ENCODE data around the gene NSF. TPM values are rescaled to one million over a fixed set of nuclear protein-coding genes. Genes with fewer than 3 reads are reported as not detected.

NSF gene
- total and polyA plus RNA-seq, 2 experiments from 2014 or later: 18.6 to 29.0 TPM

DNA sequence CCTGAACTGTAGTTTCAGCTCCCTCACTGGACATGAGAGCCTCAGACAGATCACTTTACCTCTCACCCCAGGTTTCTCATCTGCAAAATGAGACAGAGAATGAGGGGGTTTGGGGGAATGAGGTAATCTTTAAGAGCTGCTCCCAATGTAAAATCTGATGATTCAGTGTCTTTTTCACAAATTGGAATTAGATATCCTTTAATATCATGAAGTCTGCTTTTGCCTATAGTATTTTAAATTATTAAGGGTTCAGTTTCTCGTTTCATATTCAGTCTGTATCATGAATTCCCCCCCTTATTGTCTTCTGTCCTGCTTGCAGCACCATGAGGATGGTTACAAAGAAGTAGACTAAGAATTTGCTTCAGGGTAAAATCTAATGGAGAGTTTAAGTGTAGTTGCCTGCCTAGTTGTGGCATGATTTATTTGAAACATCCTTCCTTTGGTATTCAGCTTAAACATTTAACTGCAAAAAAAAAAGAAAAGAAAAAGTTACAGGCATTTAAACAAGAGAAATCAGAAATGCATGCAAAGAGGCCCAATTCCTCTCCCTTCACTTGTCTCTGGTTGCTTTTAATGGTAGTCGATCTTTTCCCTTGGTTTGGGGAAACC is 150.8 kb downstream of the NSF start:
- TF ChIP-seq, protein P1, sequence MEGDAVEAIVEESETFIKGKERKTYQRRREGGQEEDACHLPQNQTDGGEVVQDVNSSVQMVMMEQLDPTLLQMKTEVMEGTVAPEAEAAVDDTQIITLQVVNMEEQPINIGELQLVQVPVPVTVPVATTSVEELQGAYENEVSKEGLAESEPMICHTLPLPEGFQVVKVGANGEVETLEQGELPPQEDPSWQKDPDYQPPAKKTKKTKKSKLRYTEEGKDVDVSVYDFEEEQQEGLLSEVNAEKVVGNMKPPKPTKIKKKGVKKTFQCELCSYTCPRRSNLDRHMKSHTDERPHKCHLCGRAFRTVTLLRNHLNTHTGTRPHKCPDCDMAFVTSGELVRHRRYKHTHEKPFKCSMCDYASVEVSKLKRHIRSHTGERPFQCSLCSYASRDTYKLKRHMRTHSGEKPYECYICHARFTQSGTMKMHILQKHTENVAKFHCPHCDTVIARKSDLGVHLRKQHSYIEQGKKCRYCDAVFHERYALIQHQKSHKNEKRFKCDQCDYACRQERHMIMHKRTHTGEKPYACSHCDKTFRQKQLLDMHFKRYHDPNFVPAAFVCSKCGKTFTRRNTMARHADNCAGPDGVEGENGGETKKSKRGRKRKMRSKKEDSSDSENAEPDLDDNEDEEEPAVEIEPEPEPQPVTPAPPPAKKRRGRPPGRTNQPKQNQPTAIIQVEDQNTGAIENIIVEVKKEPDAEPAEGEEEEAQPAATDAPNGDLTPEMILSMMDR (IDR thresholded peaks at IDR 0.05; ENCODE audit: low read depth, low read length): no peak

DNA sequence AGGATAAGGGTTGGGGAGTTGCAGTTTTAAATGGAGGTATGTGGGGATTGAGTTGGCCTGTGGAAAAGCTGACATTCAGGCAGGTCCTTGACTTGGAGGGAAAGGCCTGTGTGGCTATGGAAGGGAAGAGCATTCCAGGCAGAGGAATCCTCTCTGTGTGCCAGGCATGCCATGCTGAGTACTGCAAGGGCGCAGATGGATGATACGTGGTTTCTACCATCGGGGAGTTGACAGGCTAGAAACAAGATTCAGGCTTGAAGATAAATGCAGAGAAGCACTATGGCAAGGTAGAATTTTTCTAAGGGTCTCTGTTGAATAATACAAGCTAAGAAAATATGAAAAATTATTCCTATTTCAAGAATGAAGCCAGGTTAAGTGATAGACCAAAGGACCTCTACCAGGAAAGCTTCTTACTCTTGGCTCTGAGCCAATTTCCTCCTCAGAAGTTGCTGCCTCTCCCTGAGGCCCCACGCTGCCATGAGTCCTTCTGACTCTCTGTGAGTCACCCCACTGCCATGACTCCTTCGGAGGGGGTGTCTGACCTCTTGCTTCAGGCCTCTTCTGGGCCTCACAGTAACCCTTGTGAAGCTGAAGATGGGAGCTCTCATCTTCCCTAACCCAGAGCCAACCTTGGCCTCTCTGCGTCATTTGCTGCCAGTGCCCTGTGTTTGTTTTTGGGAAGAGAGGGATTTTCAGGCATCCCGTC is 152.2 kb downstream of the NSF start:
- Histone ChIP-seq H3K27ac (no peak overlapping the region), H3K27me3 (no peaks in the 10 kb centered on the region), H3K36me3 (no peaks in the 10 kb centered on the region), H3K9me3 (ENCODE audit: low read depth) (no peaks in the 10 kb centered on the region), H3K4me1 (ENCODE audit: low read depth) (peaks cover 5% of the 10 kb centered on the region), H3K4me3 (no peak overlapping the region)
- peak; percentile 48 to 83 for DNase-seq (ENCODE audit: low read depth in 1 of 2, low spot score in 1 of 2)
- TF ChIP-seq, protein P1 (IDR thresholded peaks at IDR 0.05; ENCODE audit: low read depth, low read length): no peak

More for the DNA sequence above, 150.8 kb downstream of the NSF start:
- Histone ChIP-seq H3K4me1 (ENCODE audit: low read depth) (peaks cover 5% of the 10 kb centered on the region), H3K4me3 (no peak overlapping the region), H3K36me3 (no peaks in the 10 kb centered on the region), H3K27ac (no peak overlapping the region), H3K27me3 (no peaks in the 10 kb centered on the region), H3K9me3 (ENCODE audit: low read depth) (no peaks in the 10 kb centered on the region)
- no peak for DNase-seq (ENCODE audit: low read depth in 1 of 2, low spot score in 1 of 2)

DNA sequence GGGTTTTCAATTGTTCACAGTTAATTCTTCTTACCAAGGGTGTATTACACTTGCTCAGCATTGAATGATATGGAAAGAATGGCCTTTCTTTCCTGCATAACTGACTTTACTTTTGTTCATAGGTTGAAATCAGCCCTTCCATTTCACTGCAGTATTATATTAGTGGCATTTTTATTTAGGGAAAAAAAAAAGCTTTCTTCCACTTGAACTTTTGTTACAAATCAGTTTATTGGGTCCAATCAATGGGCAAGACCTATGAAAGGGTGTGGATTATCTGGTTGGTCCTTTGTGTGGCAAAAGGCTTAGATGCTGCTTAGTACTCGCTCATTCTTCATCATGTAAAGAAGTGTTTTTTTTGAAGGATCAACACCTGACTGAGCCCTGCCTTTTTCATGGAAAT is 154.0 kb downstream of the NSF start:
- no peak for DNase-seq (ENCODE audit: low read depth in 1 of 2, low spot score in 1 of 2)
- H3K4me1 ChIP-seq (ENCODE audit: low read depth): peaks cover 5% of the 10 kb centered on the region
- TF ChIP-seq, protein P1 (IDR thresholded peaks at IDR 0.05; ENCODE audit: low read depth, low read length): no peak
- H3K36me3 ChIP-seq: peaks cover 3% of the 10 kb centered on the region
- no peak overlapping the region for H3K27ac ChIP-seq
- H3K27me3 ChIP-seq: no peaks in the 10 kb centered on the region
- H3K4me3 ChIP-seq: no peak overlapping the region
- H3K9me3 ChIP-seq (ENCODE audit: low read depth): no peaks in the 10 kb centered on the region

DNA sequence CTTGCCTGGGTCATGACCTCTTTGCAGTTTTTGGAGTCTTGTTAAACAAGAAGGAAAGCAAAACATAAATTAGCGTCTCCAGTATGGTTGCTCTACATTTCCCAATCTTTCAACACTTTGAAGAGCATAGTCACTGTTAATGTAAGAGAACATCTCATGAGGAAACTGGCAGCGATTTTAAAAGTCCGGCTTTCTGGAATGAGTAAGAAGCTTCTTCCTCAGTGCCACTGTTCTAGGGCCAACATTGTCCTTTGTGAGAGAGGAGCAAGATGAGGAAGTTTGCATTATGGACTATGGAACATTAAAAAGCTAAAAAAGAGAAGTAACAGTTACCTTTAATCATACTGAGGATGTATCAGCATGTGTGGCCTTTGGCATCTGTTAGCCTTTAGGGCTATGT is 154.9 kb downstream of the NSF start:
- H3K36me3 ChIP-seq: peaks cover 3% of the 10 kb centered on the region
- H3K4me3 ChIP-seq: no peak overlapping the region
- TF ChIP-seq, protein P1 (IDR thresholded peaks at IDR 0.05; ENCODE audit: low read depth, low read length): no peak
- no peak overlapping the region for H3K27ac ChIP-seq
- H3K9me3 ChIP-seq (ENCODE audit: low read depth): no peaks in the 10 kb centered on the region
- no peak for DNase-seq (ENCODE audit: low read depth in 1 of 2, low spot score in 1 of 2)
- H3K4me1 ChIP-seq (ENCODE audit: low read depth): peaks cover 5% of the 10 kb centered on the region
- no peaks in the 10 kb centered on the region for H3K27me3 ChIP-seq

DNA sequence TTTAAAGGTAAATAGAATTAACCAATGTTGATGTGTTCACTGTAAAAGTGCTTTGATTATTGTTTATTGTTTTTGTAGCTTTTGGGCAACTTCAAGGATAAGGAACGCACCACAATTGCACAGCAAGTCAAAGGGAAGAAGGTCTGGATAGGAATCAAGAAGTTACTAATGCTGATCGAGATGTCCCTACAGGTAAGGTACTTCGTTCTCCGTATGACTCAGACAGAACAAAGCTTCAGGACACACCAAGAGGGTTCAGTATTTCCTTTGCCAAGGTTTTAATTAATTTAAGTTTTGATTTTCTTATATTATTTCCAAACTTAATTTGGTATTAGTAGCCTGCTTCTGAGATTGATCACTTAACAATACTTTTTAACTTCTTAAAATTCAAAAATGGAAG is 161.0 kb downstream of the NSF start:
- Histone ChIP-seq H3K4me1 (ENCODE audit: low read depth) (no peaks in the 10 kb centered on the region), H3K9me3 (ENCODE audit: low read depth) (no peaks in the 10 kb centered on the region), H3K27me3 (no peaks in the 10 kb centered on the region), H3K27ac (no peak overlapping the region), H3K4me3 (no peak overlapping the region), H3K36me3 (peaks cover 14% of the 10 kb centered on the region)
- no peak for DNase-seq (ENCODE audit: low read depth in 1 of 2, low spot score in 1 of 2)
- TF ChIP-seq, protein P1 (IDR thresholded peaks at IDR 0.05; ENCODE audit: low read depth, low read length): no peak

Measured in cardiac muscle cell (in vitro differentiated cells and primary cell).